8988T (cell line): Measurements from ENCODE around the gene NBEA.
"Not testable (repeated sequence)": the region's sequence is repeated elsewhere in the genome, so short reads cannot be mapped to it uniquely, and the experiment has no call there.

ENCODE experiments used
- DNase-seq: peaks from one replicate; pipeline ENCODE4 v3.0.0; 2011

The NBEA gene

DNA sequence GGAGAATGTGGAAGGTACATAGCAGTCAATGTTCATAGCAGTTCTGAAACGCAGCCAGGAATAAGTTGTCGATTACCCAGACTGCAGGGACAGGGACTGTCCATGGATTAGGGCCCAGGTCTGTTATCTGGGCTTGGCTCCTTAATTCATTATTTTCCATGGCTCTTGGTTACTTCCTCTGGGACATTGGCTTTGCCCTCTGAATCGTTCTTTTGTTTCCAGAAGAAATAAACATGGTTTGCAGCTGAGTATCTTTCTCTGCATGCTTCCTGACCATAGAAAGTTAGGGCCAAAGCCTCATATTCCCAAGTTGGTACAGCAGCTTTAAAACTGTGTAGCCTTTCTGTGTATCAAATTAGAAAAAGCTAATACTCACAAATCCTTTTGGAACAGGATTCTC is 656.2 kb downstream of the NBEA start:
- DNase-seq, result no peak

DNA sequence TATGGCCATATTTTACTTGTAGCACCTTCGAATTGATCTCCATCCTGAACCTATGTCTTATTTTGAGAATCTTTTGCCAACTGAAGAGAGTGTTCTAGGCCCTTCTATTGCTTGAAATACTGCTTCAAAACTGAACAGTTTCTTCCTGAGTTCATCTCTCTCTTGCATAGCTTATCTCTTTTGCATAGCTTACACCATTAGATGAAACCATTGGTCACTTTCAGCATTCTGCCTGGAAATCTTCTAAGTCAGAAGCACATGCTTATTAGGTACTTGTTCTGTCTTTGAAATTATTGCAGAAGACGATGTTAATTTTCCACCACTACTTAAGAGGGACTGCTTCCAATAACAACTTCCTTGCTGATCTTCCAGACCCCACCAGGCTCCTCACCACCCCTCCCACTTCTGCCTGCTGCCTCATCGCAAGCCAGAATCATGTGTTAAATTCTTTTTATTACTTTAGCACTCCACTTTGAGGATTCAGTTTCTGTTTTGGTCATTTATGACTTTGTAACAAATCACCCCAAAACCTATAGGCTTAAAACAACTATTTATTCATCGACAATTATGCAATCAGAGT is 656.8 kb downstream of the NBEA start:
- no peak for DNase-seq

DNA sequence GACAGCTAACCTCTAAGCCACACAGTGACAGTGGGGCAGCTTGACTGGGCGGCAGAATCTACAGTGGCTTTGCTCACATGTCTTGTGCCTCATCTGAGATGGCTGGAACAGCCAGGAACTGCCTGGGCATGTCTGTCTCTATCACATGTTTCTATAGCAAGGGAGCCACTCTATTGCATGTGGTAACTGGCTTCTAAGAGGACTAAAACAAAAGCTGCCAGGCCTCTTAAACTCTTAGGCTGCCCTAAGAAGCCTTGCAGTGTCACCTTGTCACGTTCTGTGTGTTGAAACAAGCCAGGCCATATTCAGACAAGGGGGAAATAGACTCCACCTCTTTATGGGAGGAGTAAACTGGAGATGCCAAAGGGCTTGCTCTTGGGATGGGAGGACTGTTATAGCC is 657.3 kb downstream of the NBEA start:
- no peak for DNase-seq

DNA sequence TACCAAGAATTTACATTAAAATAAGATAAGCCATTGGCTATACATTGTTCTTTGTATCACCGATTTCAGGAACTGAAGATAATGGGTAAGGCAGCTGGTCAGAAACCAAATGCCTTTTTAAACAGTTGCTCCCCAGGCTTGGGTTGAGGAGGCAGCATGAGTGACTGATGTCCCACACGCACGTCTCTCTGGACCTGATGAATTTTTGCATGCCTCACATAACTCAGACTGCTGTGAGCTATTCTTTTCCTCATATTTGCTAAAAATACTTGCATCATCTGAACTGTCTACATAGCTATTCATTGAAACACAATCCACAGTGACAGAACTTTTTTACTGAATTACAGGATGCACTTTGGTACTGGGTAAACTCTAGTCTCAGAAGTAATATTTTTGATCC is 658.1 kb downstream of the NBEA start:
- no peak for DNase-seq

DNA sequence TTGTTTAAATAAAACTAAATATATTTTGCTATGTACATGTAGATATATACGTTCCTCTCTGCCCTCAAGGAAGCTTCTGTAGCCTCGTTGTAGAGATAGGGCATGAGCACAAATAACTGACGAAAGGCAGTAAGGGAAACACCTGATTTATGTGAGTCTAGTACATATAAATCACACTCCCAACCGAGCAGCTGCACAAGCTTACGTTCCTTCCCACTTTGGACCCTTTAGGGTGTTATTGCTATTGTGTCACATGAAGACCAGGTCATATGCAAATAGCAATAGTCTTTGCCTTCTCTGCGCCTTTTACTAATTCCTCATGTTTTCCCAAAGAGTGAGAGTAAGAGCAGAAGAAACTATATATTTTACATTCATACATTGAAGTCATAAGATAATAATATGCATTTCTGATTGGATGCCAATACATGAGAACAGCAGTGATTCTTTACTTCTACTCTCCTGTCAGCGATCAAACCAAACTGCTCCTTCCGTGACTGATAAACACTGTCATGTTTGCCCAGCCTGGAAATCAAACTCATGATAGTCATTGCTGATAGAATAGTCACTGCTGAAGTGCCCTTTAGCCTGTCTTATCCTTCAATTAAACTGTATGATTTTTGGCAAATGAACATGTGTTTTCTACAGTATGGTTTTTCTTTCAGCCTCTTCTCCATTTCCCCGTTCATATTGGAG is 661.7 kb downstream of the NBEA start:
- DNase-seq, result no peak

DNA sequence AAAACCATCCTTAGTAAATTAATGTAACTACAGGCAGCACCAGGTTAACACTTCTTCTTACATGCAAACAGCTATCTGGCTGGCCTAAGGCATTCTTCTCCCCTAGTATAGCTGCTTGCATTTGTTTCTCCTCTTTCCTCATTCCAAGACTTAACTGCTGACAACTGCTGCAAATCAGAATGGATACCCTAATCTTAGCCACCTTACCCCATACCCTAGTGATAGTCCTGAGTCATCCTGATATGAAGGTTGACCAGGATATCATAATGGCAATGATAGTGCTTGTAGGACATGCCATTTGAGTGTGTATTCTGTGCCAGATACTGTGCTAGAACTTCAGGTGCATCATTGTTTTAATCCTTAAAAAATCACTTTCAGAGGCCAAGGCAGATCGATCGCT is 672.6 kb downstream of the NBEA start:
- DNase-seq, result no peak

DNA sequence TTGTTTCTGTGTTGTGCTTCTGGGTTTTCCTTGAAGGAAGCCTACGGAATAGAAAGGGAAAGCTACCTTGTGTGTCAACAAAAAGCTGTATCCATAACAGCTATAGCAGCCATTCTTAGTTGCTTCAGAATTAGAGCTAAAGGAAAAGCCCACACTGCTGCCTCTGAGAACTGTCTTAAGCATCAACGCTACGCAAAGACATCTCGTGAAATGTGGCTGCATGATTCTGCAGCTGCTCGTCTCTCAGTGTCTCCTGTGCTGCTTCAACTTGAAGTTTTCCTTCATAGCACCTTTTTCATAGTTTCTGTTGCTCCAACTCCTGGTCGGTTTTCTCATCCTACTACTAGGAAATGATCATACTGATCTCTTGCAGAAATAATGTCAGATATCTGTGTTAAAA is 675.4 kb downstream of the NBEA start:
- DNase-seq, result no peak

DNA sequence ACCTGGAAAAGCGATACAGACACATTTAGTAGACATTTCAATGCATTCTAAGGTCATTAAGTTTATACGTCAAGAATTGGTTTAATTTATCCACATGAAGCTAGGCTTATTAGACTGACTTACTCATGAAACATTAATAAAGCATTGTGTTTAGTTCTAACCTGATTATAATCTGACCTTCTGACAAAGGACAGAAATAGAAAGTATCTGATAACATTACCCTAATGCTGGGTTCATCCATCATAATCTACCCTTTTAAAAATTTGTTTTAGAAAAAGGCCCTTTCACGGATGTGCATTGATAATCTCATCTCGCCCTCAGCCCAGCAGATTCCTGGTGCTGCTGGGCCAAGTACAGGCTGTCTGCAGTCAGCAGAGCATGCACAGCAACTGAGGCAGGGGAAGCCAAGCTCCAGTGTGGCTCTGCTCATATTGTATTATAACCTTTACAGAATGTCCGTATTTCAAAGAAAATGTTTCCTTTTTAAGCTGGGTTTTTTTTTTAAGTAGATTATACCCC is 676.6 kb downstream of the NBEA start:
- no peak for DNase-seq

DNA sequence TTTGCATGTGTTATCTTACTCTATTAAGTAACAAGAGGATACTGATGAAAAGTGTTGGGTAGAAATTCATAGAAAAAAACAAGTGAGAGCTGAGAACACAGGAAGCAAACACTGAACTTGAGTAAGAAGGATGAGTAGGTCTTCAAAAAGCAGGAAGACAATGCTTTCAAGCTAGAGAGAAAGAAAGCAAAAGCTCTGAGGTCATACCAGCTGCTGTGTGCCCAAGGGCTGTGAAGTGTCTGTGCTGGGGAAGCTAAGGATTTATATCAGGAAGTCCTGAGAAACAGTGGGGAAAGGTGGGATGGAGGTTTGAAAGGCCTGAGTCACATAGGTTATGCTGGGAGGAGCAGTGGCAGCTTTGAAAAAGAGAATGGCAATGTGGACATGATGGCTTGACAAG is 679.9 kb downstream of the NBEA start:
- DNase-seq, result no peak

DNA sequence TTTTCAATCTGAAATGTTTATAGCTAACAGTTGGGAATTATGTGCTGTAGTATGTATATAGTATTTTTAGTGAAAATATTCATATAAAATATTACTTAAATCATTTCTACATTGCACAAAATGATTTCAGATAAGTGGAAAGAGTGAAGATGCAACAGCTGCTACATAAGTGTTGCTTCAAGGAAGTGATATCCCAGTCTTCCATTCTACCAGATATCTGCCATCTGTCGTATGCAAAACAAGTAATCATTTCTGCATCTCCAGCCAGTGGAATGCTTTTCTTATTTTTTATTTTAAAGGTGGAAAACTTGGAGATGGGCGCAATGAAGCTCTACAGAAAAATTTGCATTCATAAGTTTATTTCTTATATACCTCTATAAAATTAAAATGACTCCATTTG is 687.0 kb downstream of the NBEA start:
- DNase-seq, result no peak

DNA sequence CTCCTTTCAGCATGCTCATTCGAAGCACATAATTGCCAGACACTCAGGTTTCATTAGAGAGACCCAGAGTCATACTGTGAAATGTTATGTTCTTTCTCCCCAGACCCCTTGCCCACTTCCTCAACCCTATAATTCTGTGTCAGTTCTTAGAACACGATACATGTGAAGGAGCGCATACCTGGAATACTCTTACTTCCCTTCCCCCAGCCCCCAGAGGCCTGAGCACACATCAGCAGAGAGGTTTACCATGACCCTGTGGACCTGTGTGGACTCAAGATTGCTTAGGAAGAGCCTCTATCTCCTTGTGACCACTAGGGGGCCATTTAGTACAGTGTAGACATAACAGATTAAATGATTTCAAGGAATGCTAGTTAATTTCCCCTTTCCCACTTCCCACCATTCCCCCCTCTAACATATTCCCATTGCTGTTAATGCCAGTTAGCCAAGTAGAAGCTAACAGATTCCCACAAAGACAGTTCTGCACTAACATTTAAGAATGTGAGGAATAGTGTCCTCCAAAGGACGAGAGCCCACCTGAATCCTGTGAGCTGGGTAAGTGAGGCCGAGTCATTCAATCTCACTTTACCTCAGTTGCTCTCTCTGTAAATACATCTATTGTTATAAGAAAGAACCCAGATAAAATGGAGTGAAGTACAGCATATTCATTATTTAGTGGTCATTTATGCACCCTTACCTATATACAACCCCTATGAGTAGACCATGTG is 688.6 kb downstream of the NBEA start:
- DNase-seq, result no peak

DNA sequence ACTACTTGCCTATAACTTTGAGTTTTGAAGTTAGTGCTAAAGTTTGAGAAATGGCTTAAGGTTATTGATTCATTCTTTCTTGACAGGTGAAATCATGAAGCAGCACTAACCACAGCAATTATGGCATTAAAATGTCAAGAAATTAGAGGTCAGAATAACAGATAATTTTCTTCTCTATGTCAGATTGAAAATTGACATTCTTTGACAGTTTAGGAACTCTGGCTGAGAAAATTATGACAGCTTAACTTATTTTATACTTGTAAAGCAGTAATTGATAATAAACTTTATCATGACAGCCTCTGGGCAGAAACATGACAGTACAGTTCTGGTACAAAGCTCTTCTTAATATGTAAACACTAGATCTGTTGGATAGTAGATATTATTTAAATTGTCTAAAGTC is 689.6 kb downstream of the NBEA start:
- DNase-seq, result no peak

DNA sequence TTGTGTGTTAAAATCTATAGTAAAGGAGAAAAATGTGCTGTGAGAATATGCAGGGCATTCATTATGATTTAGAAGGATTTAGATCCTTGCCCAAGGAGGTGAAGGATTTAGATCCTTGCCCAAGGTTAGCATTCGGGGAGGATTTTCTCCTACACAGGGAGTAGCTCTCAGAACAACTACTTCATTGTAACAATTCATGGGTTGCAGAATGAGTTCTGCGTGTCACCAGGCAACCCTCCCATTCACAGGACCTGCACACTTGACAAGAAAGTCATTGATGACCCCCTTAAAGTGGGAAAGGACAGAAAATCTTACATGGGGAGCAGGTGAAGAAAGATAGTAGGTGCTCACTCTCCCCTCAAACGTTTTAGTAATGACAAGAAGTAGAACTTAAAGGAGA is 701.6 kb downstream of the NBEA start:
- no peak for DNase-seq

DNA sequence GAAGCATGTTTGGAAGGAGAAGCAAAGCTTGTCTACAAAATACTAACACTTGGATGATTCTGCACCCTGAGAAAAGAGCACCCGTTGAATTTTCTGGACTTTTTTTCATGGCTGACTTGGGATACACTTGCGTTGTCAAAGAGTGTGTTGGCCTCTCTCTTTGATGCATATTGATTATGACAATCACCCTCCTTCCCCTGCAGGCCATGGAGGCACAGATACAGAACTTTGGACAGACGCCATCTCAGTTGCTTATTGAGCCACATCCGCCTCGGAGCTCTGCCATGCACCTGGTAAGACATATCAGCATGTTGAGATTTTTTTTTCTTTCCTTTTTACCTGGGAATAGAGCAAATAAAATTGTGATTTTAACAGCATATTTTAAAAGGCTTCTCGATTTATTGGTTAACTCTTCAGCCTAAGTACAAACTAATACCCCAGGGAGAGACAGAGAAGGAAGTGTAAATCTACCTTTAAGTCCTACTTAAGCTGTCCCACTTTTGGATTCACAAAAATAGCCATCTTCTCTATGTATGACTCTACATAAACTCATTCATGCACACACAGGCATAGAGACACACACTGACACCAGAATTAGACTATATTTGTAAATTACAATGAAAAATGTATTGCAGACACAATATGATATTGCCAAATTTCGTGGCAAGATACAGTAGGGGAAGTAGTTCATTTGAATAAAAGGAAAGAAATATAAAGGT is 704.1 kb downstream of the NBEA start:
- no peak for DNase-seq

DNA sequence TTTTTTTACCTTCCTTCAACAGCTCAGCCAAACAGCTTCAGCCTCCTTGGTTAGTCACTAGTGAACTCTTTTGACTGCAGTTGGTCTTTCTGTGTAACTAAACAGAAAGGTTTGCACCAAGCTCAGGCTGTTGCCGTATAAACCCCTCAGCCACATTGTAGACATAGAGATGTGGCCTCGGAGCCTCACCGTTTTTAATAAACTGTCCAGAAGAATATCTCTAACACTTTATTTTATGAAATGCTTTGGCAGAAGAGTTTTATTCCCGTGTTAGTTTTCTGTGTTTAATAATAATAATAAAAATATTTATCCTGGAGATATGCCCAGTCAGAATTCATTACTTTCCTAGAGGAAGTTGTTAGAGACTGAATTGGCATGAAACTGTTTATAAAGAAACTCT is 706.1 kb downstream of the NBEA start:
- DNase-seq, result no peak

DNA sequence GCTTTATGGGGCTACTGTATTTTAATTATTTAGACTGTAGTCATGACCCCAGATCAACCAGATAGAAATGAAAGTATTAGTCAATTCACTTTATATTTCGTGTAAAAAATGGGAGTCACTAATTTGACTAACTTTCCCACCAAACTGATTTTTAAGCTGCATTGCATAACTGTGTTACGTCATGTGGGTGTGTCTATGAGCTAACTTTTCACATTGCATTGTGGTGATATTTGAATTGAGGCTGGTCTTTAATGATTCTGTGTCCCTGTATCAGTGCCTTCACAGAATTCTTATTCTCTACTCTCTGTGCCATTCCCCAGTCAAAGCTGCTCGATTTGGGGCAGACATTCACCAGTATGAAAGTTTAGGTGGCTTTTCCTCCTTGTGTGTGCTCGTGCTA is 707.1 kb downstream of the NBEA start:
- DNase-seq, result no peak

DNA sequence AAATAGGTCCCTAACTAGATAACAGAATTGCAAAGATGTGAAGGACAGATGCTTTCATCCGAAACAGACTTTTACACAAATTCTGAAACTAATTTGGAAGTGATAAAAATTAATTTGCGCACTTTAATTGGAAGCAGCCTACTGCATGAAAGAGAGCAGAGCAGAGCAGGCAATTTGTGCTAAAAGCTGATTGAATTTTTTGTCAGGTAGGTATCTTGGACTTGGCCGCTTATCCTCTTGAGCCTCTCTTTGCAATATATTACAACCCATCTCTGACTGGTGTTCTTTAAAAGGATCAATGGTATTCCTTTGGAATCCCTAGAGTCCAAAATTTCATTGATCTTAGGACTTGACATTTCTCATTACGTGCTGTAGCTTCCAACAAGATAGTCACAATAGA is 717.7 kb downstream of the NBEA start:
- DNase-seq, result no peak

DNA sequence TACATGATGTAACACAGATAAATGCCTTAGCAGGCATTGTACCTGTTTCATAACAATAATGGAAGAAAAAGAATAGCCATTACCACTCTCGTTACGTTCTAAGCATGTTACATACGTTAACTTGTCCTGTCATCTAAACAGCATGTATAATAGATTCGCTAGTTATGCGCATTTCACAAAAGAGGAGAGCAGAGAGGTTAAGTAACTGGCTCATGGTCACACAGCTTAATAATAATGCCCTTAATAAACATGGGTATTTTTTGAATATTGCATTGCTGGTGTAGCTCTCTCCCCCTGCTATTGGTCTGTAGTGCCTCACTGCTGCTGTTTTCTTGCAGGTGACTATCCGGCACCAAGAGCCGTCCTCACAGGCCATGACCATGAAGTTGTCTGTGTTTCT is 722.7 kb downstream of the NBEA start:
- no peak for DNase-seq

DNA sequence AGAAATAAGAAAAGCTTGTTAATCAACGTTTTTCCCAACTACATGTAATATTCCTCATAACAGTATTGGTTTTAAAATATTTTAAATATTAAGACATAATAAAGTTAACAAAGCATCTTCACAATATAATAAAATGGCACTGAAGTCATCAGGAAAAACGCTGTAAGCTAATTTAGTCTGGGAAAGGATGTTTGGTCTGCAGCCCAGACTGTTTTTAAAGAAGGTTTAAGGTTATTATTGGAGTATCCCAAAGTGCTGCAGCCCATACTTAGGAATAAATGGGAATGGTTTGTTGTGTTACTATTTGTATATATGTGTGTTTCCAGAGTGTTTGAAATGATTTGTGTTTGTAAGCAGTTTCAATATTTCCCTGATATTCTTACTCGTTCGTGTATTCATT is 727.3 kb downstream of the NBEA start:
- no peak for DNase-seq

DNA sequence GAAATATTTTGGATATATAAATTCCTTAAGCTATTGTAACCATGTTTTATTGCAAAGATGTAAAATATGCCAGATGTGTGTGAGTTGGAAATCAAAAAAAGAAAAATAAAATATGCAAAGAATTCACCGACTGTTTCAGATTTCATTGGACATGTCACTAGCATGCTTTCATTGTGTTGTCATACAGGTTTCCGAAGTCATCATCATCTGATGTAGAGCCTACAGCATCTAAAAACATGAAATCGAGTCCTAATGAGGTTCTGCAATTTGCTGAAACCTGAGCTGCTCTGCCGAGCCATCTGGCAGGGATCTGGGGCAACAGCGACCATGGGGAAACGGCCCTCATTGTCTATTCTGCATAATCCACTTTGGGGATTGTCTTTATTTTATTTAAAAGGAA is 730.5 kb downstream of the NBEA start:
- DNase-seq, result no peak

DNA sequence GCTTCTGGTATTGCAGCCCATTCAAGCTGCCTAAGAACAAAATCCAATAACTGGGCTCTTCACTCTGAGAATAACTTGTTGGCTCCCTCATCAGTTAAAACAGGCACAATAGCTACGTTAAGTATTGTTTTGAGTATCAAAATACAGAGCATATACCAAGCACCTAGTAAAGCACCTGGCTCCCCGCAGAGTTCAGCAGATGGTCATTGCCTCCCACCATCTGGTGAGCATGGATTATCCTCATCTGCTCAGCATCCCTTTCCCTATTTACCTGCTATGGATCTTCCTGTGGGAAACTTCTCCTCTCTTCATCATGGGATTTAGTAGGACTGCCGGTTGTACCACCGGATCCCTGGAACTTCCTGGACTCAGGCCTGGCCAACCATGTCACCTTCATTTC is 733.6 kb downstream of the NBEA start:
- no peak for DNase-seq

DNA sequence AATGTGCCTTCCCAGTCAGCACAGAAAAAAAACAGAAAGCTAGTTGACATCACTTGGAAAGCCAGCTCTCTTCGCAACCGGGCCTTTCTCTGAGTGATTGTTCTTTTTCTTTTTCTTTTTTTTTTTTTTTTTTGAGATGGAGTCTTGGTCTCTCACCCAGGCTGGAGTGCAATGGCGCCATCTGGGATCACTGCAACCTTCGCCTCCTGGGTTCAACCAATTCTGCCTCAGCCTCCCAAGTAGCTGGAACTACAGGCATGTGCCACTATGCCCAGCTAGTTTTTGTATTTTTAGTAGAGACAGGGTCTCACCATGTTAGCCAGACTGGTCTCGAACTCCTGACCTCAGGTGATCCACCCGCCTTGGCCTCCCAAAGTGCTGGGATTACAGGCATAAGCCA is 735.8 kb downstream of the NBEA start:
- not testable (repeated sequence) for DNase-seq

DNA sequence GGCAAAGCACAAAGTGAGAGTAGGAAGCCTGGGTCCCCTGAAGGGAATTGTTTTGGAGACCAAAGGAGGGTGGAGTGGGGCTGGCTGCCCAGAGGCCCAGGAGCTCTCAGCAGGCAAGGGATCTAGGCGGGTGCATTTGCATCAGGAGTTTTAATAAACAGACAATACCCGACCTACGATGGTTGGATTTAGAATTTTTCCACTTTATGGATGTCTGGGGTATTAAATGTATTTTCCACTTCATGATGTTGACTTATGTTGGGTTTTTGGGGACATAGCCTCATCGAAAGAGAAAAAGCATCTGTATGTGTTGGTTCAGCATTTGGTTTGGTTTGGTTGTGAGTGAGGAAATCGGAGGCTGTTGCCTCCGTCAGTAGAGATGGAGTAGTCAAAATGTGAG is 739.6 kb downstream of the NBEA start:
- DNase-seq, result no peak

DNA sequence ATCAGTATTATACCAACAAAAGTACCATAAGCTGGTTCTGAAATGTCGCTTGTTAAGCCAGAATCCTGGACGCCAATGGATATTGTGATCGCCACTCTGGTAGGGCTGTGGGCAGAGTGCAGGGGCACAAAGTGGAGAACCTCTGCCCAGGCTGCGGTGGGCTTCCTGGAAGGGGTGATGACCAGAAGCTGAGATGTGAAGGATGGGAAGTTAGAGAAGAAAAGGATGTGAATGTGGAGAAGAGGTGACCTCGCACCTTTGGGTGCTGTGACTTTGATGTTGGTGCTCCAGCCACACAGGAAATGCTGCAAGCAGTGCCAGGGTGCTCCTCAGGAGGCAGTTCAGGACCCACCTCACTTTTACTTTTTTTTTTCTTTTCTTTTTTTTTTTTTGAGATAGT is 742.4 kb downstream of the NBEA start:
- no peak for DNase-seq
